Uterus (tissue), 2 donors: ENCODE data around the gene KLHL28.

Experiments
- POLR2A ChIP-seq, 2 donors: fragments of 450-650 bp; IDR thresholded peaks; one replicate each; pipeline ENCODE4 v1.6.1; 2016; ENCODE audit warnings: antibody characterized with exemption in 2 of 2, mild to moderate bottlenecking in 1 of 2, moderate library complexity in 1 of 2
- TF ChIP-seq, protein P1 (sequence below), 4 experiments: fragments of 200-600 bp in 2 of 4; fragments of 450-650 bp in 2 of 4; sonication (generic) in 2 of 4; IDR thresholded peaks; one replicate each; pipeline ENCODE4 v1.5.1; 2016 to 2019; ENCODE audit warnings: antibody characterized with exemption in 4 of 4, mild to moderate bottlenecking in 2 of 4, moderate library complexity in 1 of 4

DNA sequence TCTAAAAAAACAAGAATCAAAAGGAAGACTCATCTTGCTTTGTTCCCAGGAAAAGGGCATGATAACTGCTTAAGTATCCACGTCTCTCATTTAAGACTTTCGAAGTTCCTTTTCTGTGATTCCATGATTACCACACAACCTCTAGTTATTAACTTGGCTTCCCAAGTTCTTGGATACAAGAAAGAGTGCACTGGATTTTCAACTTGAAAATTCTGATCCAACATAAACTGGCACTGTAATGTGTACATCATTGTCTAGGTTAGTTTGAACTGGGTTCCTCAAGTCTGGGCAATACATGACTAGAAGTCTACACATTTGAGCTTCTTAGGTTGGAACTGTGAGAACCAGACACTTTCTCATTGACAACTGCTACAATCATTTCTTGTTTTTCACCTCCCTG is 1.6 kb downstream of the KLHL28 start:
- TF ChIP-seq, protein P1, sequence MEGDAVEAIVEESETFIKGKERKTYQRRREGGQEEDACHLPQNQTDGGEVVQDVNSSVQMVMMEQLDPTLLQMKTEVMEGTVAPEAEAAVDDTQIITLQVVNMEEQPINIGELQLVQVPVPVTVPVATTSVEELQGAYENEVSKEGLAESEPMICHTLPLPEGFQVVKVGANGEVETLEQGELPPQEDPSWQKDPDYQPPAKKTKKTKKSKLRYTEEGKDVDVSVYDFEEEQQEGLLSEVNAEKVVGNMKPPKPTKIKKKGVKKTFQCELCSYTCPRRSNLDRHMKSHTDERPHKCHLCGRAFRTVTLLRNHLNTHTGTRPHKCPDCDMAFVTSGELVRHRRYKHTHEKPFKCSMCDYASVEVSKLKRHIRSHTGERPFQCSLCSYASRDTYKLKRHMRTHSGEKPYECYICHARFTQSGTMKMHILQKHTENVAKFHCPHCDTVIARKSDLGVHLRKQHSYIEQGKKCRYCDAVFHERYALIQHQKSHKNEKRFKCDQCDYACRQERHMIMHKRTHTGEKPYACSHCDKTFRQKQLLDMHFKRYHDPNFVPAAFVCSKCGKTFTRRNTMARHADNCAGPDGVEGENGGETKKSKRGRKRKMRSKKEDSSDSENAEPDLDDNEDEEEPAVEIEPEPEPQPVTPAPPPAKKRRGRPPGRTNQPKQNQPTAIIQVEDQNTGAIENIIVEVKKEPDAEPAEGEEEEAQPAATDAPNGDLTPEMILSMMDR (IDR thresholded peaks at IDR 0.05): no peak
- no peak for TF ChIP-seq POLR2A (IDR thresholded peaks at IDR 0.05)
